HEK293 (cell line): Measurements from ENCODE around the gene KRT17.

Source experiments
- CTCF ChIA-PET: fragments of 350-600 bp; formaldehyde crosslinking; extraction: SDS; loops from one replicate; lab custom pipeline; 2021; ENCODE audit warnings: antibody characterized with exemption; lab: Yijun Ruan, JAX
- POLR2A ChIA-PET: fragments of 300-600 bp; formaldehyde crosslinking; extraction: SDS; loops from one replicate; lab custom pipeline; 2020; ENCODE audit warnings: antibody characterized with exemption, inconsistent platforms; lab: Yijun Ruan, JAX
- H3K27ac ChIP-seq: fragments of 200-500 bp; sonication (Bioruptor generic); 2 replicates; pipeline ENCODE4 v1.5.1; 2014; ENCODE audit warnings: low read depth, low read length, control low read depth, inconsistent platforms; ENCODE audit errors: extremely low read depth
- H3K36me3 ChIP-seq, 2 experiments: fragments of 200-500 bp in 1 of 2; sonication (Bioruptor generic) in 1 of 2; 1 replicate in 1 of 2; 2 replicates in 1 of 2; pipeline ENCODE4 v1.5.1; 2014 to 2017; ENCODE audit warnings: inconsistent platforms in 2 of 2, low read length in 2 of 2; ENCODE audit not compliant: control insufficient read depth in 2 of 2, insufficient read depth in 1 of 2
- H3K4me1 ChIP-seq: fragments of 200-500 bp; sonication (Bioruptor generic); 2 replicates; pipeline ENCODE4 v1.5.1; 2014; ENCODE audit warnings: mild to moderate bottlenecking, low read length, inconsistent platforms; ENCODE audit not compliant: control insufficient read depth, insufficient read depth
- H3K4me3 ChIP-seq: 2 replicates; pipeline ENCODE4 v1.5.1; 2011; ENCODE audit warnings: low read depth, mild to moderate bottlenecking, control low read depth, low read length, moderate library complexity
- H3K9me3 ChIP-seq: fragments of 200-500 bp; sonication (Bioruptor generic); 2 replicates; pipeline ENCODE4 v1.5.1; 2014; ENCODE audit warnings: low read depth, low read length, inconsistent platforms; ENCODE audit not compliant: control insufficient read depth, insufficient read depth
- HOXD13 ChIP-seq: sonication (generic); formaldehyde crosslinking; IDR thresholded peaks from 2 replicates; pipeline ENCODE4 v1.8.0; 2022; ENCODE audit warnings: missing genetic modification reagents, borderline replicate concordance
- SETDB1 ChIP-seq: IDR thresholded peaks from one replicate; pipeline ENCODE4 v1.6.1; 2017; ENCODE audit warnings: mild to moderate bottlenecking, low read length, moderate library complexity, mixed read lengths; ENCODE audit not compliant: insufficient read length
- WT1 ChIP-seq: fragments of 450-650 bp; formaldehyde crosslinking; IDR thresholded peaks from 2 replicates; pipeline ENCODE4 v1.5.1; 2016; ENCODE audit warnings: missing biosample characterization, missing genetic modification characterization
- ZBTB20 ChIP-seq: fragments of 450-650 bp; formaldehyde crosslinking; IDR thresholded peaks from 2 replicates; pipeline ENCODE4 v1.5.1; 2016; ENCODE audit warnings: missing biosample characterization, missing genetic modification characterization
- ZNF140 ChIP-seq: fragments of 450-650 bp; formaldehyde crosslinking; IDR thresholded peaks from 2 replicates; pipeline ENCODE4 v1.5.1; 2016; ENCODE audit warnings: missing biosample characterization, missing genetic modification characterization
- ZNF174 ChIP-seq: fragments of 450-650 bp; formaldehyde crosslinking; IDR thresholded peaks from 2 replicates; pipeline ENCODE4 v1.5.0; 2017; ENCODE audit warnings: missing biosample characterization, mild to moderate bottlenecking, missing genetic modification characterization
- ZNF214 ChIP-seq: fragments of 450-650 bp; formaldehyde crosslinking; IDR thresholded peaks from 2 replicates; pipeline ENCODE4 v1.5.1; 2017; ENCODE audit warnings: missing biosample characterization, mild to moderate bottlenecking, missing genetic modification characterization, borderline replicate concordance
- ZNF221 ChIP-seq: fragments of 450-650 bp; formaldehyde crosslinking; IDR thresholded peaks from 2 replicates; pipeline ENCODE4 v1.5.1; 2017; ENCODE audit warnings: missing biosample characterization, missing genetic modification characterization, borderline replicate concordance
- ZNF350 ChIP-seq: fragments of 450-650 bp; formaldehyde crosslinking; IDR thresholded peaks from 2 replicates; pipeline ENCODE4 v1.5.0; 2017; ENCODE audit warnings: missing biosample characterization, mild to moderate bottlenecking, missing genetic modification characterization
- ZNF404 ChIP-seq: fragments of 450-650 bp; formaldehyde crosslinking; IDR thresholded peaks from 2 replicates; pipeline ENCODE4 v1.5.1; 2017; ENCODE audit warnings: missing biosample characterization, missing genetic modification characterization
- ZNF423 ChIP-seq: fragments of 450-650 bp; formaldehyde crosslinking; IDR thresholded peaks from 2 replicates; pipeline ENCODE4 v1.5.1; 2016; ENCODE audit warnings: missing biosample characterization, missing genetic modification characterization
- ZNF433 ChIP-seq: fragments of 450-650 bp; formaldehyde crosslinking; IDR thresholded peaks from 2 replicates; pipeline ENCODE4 v1.5.1; 2016; ENCODE audit warnings: missing biosample characterization, missing genetic modification characterization, low read depth
- ZNF501 ChIP-seq: fragments of 450-650 bp; formaldehyde crosslinking; IDR thresholded peaks from 2 replicates; pipeline ENCODE4 v1.5.1; 2016; ENCODE audit warnings: missing biosample characterization, missing genetic modification characterization
- ZNF549 ChIP-seq: fragments of 450-650 bp; IDR thresholded peaks from 2 replicates; pipeline ENCODE4 v1.5.1; 2018; ENCODE audit warnings: missing biosample characterization, missing genetic modification characterization, mild to moderate bottlenecking, inconsistent platforms, moderate library complexity
- ZNF560 ChIP-seq: fragments of 450-650 bp; formaldehyde crosslinking; IDR thresholded peaks from 2 replicates; pipeline ENCODE4 v1.5.1; 2017; ENCODE audit warnings: missing biosample characterization, missing genetic modification characterization, borderline replicate concordance
- ZNF561 ChIP-seq: fragments of 450-650 bp; IDR thresholded peaks from 2 replicates; pipeline ENCODE4 v1.5.1; 2018; ENCODE audit warnings: missing biosample characterization, missing genetic modification characterization, borderline replicate concordance
- ZNF670 ChIP-seq: fragments of 450-650 bp; formaldehyde crosslinking; IDR thresholded peaks from 2 replicates; pipeline ENCODE4 v1.5.1; 2016; ENCODE audit warnings: missing biosample characterization, missing genetic modification characterization, low read depth
- ZNF777 ChIP-seq: fragments of 450-650 bp; formaldehyde crosslinking; IDR thresholded peaks from 2 replicates; pipeline ENCODE4 v1.5.1; 2017; ENCODE audit warnings: missing biosample characterization, missing genetic modification characterization, borderline replicate concordance
- ZXDB ChIP-seq: fragments of 450-650 bp; formaldehyde crosslinking; IDR thresholded peaks from 2 replicates; pipeline ENCODE4 v1.5.1; 2016; ENCODE audit warnings: missing biosample characterization, missing genetic modification characterization
- TF ChIP-seq, protein P1 (sequence below): fragments of 450-650 bp; formaldehyde crosslinking; IDR thresholded peaks from 2 replicates; pipeline ENCODE4 v1.5.1; 2016; ENCODE audit warnings: missing biosample characterization, missing genetic modification characterization
- TF ChIP-seq, protein P2 (sequence below): fragments of 450-650 bp; formaldehyde crosslinking; IDR thresholded peaks from 2 replicates; pipeline ENCODE4 v1.5.1; 2017; ENCODE audit warnings: missing biosample characterization, missing genetic modification characterization
- TF ChIP-seq, protein P3 (sequence below): fragments of 450-650 bp; formaldehyde crosslinking; IDR thresholded peaks from 2 replicates; pipeline ENCODE4 v1.5.1; 2016; ENCODE audit warnings: missing biosample characterization, missing genetic modification characterization
- TF ChIP-seq, protein P4 (sequence below): fragments of 450-650 bp; formaldehyde crosslinking; IDR thresholded peaks from 2 replicates; pipeline ENCODE4 v1.5.1; 2016; ENCODE audit warnings: missing biosample characterization, missing genetic modification characterization

The KRT17 gene

DNA sequence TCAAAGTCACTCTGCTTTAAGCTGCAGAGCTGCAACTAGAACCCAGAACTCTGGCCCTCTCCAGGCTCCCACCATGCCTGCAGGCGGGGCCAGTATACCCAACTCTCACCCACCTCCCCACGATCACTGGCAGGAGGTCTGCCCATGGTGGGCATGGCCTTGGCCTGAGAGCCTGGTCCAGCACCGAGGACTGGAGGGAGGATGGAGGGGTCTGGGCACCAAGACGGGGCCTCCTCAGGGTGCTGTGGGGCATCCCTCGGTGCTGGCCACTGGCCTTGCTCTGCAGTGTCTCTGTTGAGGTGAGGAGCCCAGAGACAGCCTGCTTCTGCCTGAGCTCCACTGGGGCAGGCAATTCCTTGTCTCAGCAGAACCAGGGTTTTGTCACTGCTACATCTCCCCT lies 10.3 kb downstream of the KRT17 start:
- Histone ChIP-seq H3K27ac (no peak overlapping the region), H3K9me3 (no peaks in the 10 kb centered on the region)
- POLR2A ChIA-PET: no interaction called here

DNA sequence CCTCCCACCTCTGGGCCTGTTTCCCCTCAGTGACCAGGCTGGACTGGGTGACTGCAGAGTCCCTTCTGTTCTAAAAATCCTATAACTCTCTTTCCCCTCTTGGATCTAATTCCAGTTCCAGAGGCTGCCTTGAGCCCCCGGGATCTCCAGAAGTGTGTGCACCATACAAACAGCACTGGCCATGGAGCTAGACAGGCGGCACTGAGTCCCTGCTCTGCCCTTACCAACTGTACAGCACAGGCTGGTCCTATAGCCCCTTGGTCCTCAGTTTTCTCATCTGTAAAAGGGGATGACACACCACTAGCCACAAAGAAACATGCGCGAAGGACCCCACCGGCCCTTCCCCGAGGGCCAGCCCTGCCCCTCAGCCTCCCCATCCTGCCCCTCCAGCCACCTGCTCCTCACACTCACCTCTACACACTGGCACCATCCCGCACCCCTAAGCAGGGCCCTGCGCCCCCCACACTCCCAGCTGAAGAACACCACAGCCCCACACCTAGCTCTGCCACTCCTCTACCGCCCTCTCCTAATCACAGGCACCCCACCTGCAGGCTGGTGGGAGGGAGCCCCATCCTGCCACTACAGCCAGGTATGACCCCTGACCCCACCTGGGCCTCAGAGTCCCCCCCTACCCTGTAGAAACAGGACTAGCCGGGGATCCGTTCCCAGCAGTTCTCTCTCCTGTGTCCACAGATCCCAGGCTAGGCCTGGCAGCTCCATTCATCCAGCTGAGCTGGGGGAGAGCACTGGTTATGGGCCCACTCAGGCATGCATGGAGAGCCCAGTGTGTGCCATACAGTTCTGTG lies 10.9 kb downstream of the KRT17 start:
- H3K4me3 ChIP-seq: no peak overlapping the region
- H3K27ac ChIP-seq: no peak overlapping the region
- CTCF ChIA-PET: interaction anchor here (0.6 to 0.9 kb wide), 3 partner anchors 22 to 66 kb away, joined by 3 read pairs; no protein-coding TSS in a partner anchor
- no peaks in the 10 kb centered on the region for H3K9me3 ChIP-seq
- H3K4me1 ChIP-seq: no peaks in the 10 kb centered on the region
- H3K36me3 ChIP-seq: no peaks in the 10 kb centered on the region
- POLR2A ChIA-PET: interaction anchor here (0.9 kb wide), 1 partner anchor 40 kb away, joined by 3 read pairs; no protein-coding TSS in a partner anchor
- TF ChIP-seq ZNF777 (tag by site-specific recombination) (no peak), ZNF561 (tag by site-specific recombination) (no peak), WT1 (tag by site-specific recombination) (no peak), HOXD13 (no peak), ZNF350 (tag by site-specific recombination) (no peak), SETDB1 (no peak), ZNF221 (tag by site-specific recombination) (no peak)
- TF ChIP-seq, protein P1, sequence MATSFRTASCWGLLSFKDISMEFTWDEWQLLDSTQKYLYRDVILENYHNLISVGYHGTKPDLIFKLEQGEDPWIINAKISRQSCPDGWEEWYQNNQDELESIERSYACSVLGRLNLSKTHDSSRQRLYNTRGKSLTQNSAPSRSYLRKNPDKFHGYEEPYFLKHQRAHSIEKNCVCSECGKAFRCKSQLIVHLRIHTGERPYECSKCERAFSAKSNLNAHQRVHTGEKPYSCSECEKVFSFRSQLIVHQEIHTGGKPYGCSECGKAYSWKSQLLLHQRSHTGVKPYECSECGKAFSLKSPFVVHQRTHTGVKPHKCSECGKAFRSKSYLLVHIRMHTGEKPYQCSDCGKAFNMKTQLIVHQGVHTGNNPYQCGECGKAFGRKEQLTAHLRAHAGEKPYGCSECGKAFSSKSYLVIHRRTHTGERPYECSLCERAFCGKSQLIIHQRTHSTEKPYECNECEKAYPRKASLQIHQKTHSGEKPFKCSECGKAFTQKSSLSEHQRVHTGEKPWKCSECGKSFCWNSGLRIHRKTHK (tag by site-specific recombination): no peak
- TF ChIP-seq, all 188 proteins: peak for 0

More for the DNA sequence above, 10.3 kb downstream of the KRT17 start:
- no peaks in the 10 kb centered on the region for H3K4me1 ChIP-seq
- CTCF ChIA-PET: interaction anchor here (0.6 to 1.2 kb wide), 3 partner anchors 22 to 66 kb away, joined by 3 read pairs; no protein-coding TSS in a partner anchor
- no peaks in the 10 kb centered on the region for H3K36me3 ChIP-seq
- H3K4me3 ChIP-seq: no peak overlapping the region
- TF ChIP-seq ZNF140 (tag by site-specific recombination) (no peak), ZNF560 (tag by site-specific recombination) (no peak), ZXDB (tag by site-specific recombination) (no peak), ZNF404 (tag by site-specific recombination) (no peak), ZNF670 (tag by site-specific recombination) (no peak), ZNF549 (no peak), ZNF423 (tag by site-specific recombination) (no peak), ZNF433 (tag by site-specific recombination) (no peak), ZNF174 (tag by site-specific recombination) (no peak), ZBTB20 (tag by site-specific recombination) (no peak), ZNF501 (tag by site-specific recombination) (no peak), ZNF214 (tag by site-specific recombination) (no peak)
- TF ChIP-seq, protein P2, sequence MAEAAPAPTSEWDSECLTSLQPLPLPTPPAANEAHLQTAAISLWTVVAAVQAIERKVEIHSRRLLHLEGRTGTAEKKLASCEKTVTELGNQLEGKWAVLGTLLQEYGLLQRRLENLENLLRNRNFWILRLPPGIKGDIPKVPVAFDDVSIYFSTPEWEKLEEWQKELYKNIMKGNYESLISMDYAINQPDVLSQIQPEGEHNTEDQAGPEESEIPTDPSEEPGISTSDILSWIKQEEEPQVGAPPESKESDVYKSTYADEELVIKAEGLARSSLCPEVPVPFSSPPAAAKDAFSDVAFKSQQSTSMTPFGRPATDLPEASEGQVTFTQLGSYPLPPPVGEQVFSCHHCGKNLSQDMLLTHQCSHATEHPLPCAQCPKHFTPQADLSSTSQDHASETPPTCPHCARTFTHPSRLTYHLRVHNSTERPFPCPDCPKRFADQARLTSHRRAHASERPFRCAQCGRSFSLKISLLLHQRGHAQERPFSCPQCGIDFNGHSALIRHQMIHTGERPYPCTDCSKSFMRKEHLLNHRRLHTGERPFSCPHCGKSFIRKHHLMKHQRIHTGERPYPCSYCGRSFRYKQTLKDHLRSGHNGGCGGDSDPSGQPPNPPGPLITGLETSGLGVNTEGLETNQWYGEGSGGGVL (tag by site-specific recombination): no peak
- TF ChIP-seq, protein P3, sequence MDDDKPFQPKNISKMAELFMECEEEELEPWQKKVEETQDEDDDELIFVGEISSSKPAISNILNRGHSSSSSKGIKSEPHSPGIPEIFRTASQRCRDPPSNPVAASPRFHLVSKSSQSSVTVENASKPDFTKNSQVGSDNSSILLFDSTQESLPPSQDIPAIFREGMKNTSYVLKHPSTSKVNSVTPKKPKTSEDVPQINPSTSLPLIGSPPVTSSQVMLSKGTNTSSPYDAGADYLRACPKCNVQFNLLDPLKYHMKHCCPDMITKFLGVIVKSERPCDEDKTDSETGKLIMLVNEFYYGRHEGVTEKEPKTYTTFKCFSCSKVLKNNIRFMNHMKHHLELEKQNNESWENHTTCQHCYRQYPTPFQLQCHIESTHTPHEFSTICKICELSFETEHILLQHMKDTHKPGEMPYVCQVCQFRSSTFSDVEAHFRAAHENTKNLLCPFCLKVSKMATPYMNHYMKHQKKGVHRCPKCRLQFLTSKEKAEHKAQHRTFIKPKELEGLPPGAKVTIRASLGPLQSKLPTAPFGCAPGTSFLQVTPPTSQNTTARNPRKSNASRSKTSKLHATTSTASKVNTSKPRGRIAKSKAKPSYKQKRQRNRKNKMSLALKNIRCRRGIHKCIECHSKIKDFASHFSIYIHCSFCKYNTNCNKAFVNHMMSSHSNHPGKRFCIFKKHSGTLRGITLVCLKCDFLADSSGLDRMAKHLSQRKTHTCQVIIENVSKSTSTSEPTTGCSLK: no peak
- TF ChIP-seq, protein P4, sequence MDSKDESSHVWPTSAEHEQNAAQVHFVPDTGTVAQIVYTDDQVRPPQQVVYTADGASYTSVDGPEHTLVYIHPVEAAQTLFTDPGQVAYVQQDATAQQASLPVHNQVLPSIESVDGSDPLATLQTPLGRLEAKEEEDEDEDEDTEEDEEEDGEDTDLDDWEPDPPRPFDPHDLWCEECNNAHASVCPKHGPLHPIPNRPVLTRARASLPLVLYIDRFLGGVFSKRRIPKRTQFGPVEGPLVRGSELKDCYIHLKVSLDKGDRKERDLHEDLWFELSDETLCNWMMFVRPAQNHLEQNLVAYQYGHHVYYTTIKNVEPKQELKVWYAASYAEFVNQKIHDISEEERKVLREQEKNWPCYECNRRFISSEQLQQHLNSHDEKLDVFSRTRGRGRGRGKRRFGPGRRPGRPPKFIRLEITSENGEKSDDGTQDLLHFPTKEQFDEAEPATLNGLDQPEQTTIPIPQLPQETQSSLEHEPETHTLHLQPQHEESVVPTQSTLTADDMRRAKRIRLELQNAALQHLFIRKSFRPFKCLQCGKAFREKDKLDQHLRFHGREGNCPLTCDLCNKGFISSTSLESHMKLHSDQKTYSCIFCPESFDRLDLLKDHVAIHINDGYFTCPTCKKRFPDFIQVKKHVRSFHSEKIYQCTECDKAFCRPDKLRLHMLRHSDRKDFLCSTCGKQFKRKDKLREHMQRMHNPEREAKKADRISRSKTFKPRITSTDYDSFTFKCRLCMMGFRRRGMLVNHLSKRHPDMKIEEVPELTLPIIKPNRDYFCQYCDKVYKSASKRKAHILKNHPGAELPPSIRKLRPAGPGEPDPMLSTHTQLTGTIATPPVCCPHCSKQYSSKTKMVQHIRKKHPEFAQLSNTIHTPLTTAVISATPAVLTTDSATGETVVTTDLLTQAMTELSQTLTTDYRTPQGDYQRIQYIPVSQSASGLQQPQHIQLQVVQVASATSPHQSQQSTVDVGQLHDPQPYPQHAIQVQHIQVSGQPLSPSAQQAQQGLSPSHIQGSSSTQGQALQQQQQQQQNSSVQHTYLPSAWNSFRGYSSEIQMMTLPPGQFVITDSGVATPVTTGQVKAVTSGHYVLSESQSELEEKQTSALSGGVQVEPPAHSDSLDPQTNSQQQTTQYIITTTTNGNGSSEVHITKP: no peak
